Common myeloid progenitor, CD34-positive (primary cell): Measurements from ENCODE around the gene FCHO2.

Experiments used
- CTCF ChIA-PET: fragments of 350-600 bp; sonication (Branson Sonifier 250); formaldehyde crosslinking; loops from one replicate; lab custom pipeline; 2021; ENCODE audit warnings: antibody characterized with exemption; lab: Charles Lee
- POLR2A ChIA-PET: fragments of 350-600 bp; sonication (Branson Sonifier 250); formaldehyde crosslinking; loops from one replicate; lab custom pipeline; 2021; ENCODE audit warnings: antibody characterized with exemption; lab: Charles Lee
- DNase-seq, 3 donors: peaks; one replicate each; pipeline versions ENCODE4 v3.0.0 to v3.0.0-alpha.2; 2013
- H3K27ac ChIP-seq, 2 experiments: 1 replicate in 1 of 2; 2 replicates in 1 of 2; pipeline ENCODE4 v1.7.0; 2013; ENCODE audit warnings: inconsistent platforms in 2 of 2, low read length in 2 of 2, mild to moderate bottlenecking in 2 of 2, low read depth in 1 of 2, moderate library complexity in 1 of 2; ENCODE audit not compliant: severe bottlenecking in 2 of 2, insufficient read depth in 1 of 2, poor library complexity in 1 of 2
- H3K27me3 ChIP-seq, 5 experiments: replicated peaks in 2 of 5; 1 replicate in 3 of 5; 2 replicates in 2 of 5; pipeline versions ENCODE4 v1.6.1 to v1.7.0; 2013; ENCODE audit warnings: low read length in 4 of 5, mild to moderate bottlenecking in 2 of 5, moderate library complexity in 2 of 5, inconsistent platforms in 1 of 5; ENCODE audit not compliant: insufficient read depth in 5 of 5, control insufficient read depth in 4 of 5
- H3K36me3 ChIP-seq, 4 experiments: 1 replicate in 2 of 4; 2 replicates in 2 of 4; pipeline versions ENCODE4 v1.6.1 to v1.7.0; 2013; ENCODE audit warnings: low read length in 3 of 4, control low read depth in 1 of 4, mild to moderate bottlenecking in 1 of 4; ENCODE audit not compliant: control insufficient read depth in 4 of 4, insufficient read depth in 4 of 4
- H3K4me1 ChIP-seq, 4 experiments: 1 replicate in 3 of 4; 2 replicates in 1 of 4; pipeline versions ENCODE4 v1.6.1 to v1.7.1; 2013; ENCODE audit warnings: low read length in 3 of 4, mild to moderate bottlenecking in 3 of 4, control low read depth in 1 of 4, inconsistent platforms in 1 of 4, moderate library complexity in 1 of 4; ENCODE audit not compliant: control insufficient read depth in 4 of 4, insufficient read depth in 4 of 4; ENCODE audit errors: control extremely low read depth in 1 of 4
- H3K4me3 ChIP-seq, 7 experiments: 1 replicate in 4 of 7; 2 replicates in 3 of 7; pipeline versions ENCODE4 v1.5.1 to v1.7.0; 2013; ENCODE audit warnings: mild to moderate bottlenecking in 7 of 7, low read length in 6 of 7, moderate library complexity in 6 of 7, inconsistent platforms in 2 of 7, low read depth in 2 of 7, control low read depth in 1 of 7; ENCODE audit not compliant: insufficient read depth in 4 of 7, control insufficient read depth in 1 of 7; ENCODE audit errors: extremely low read depth in 1 of 7
- H3K9me3 ChIP-seq, 5 experiments: 1 replicate in 4 of 5; 2 replicates in 1 of 5; pipeline versions ENCODE4 v1.6.1 to v1.7.1; 2013; ENCODE audit warnings: low read length in 4 of 5, mild to moderate bottlenecking in 2 of 5, inconsistent platforms in 1 of 5, low read depth in 1 of 5, moderate library complexity in 1 of 5; ENCODE audit not compliant: control insufficient read depth in 4 of 5, insufficient read depth in 2 of 5; ENCODE audit errors: control extremely low read depth in 1 of 5
- WGBS: methylation state at CpG from one replicate; pipeline ENCODE4 v1.1.5; 2013; ENCODE audit not compliant: insufficient coverage; 5-methylcytosine and 5-hydroxymethylcytosine counted together

FCHO2 gene

DNA sequence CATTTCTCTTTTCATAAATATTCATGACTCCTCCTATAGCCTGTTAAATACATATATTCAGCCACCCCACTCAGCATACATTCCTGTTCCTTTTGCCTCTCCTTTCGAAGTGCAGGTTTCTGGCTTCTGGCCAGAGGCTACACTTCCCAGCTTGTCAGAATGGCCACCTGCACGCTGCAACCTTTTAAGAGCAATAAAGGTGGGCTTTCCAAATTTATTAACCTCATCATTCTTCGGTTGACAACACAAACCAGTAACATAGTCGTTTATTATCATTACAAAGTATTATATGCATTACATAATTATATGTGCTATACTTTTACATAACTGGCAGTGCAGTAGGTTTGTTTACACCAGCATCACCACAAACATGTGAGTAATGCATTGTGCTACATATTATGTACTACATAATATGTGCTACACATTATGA is 148.0 kb downstream of the FCHO2 start:
- Histone ChIP-seq H3K9me3 (peaks cover 0 to 9% (median 0%) of the 10 kb centered on the region in 5 experiments), H3K36me3 (no peaks in the 10 kb centered on the region), H3K27ac (no peak overlapping the region), H3K27me3 (peaks cover 0 to 3% (median 0%) of the 10 kb centered on the region in 5 experiments), H3K4me3 (no peak overlapping the region), H3K4me1 (no peaks in the 10 kb centered on the region)
- no peak for DNase-seq
- ChIA-PET POLR2A (no interaction called here), CTCF (interaction anchor here (0.7 kb wide), 1 partner anchor 10 kb away, joined by 4 read pairs; no protein-coding TSS in a partner anchor)
- WGBS, result 92% methylated on average over 1 of the region's 4 CpGs

DNA sequence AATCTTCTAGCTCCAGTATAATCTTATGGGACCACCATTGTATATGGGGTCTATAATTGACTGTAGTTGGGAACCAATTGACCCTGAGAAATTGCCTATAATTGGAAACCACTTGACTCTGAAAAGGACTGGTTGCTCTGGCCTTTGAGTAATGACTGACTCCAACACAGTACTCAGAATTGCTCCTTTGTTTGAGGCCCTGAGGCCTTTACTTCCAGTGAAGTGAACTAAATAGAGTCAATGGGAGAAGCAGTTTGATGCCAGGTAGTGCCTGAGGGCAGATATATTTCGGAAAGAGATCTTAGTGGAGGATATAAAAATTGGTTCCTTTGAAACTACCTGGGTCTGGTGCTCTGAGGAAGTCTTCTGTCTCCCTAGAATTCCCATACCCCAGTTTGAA is 148.5 kb downstream of the FCHO2 start:
- 83% methylated on average over 1 of the region's 1 CpG for WGBS
- H3K36me3 ChIP-seq, result no peaks in the 10 kb centered on the region
- H3K27me3 ChIP-seq, result peaks cover 0 to 3% (median 0%) of the 10 kb centered on the region in 5 experiments
- H3K9me3 ChIP-seq, result peaks cover 0 to 11% (median 0%) of the 10 kb centered on the region in 5 experiments
- H3K4me1 ChIP-seq, result no peaks in the 10 kb centered on the region
- no peak overlapping the region for H3K4me3 ChIP-seq
- ChIA-PET POLR2A (no interaction called here), CTCF (interaction anchor here (0.7 kb wide), 1 partner anchor 10 kb away, joined by 4 read pairs; no protein-coding TSS in a partner anchor)
- DNase-seq, result no peak
- no peak overlapping the region for H3K27ac ChIP-seq

DNA sequence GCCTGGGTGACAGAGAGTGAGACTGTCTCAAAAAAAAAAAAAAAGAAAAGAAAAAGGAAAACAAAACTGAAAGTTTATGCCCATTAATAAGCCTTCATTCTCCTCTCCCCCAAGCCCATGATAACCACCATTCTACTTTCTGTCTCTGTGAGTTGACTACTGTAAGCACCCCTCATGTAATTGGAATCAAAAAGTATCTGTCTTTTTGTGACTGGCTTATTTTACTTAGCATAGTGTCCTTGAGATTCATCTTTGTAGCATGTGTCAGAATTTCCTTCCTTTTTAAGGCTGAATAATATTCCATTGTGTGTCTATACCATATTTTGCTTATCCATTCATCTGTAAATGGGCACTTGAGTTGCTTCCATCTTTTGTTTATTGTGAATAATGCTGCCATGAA is 150.5 kb downstream of the FCHO2 start:
- H3K27ac ChIP-seq, result no peak overlapping the region
- no peaks in the 10 kb centered on the region for H3K36me3 ChIP-seq
- H3K4me3 ChIP-seq, result no peak overlapping the region
- CTCF ChIA-PET, result interaction anchor here (0.8 kb wide), 1 partner anchor 8 kb away, joined by 4 read pairs; no protein-coding TSS in a partner anchor
- H3K4me1 ChIP-seq, result no peaks in the 10 kb centered on the region
- H3K27me3 ChIP-seq, result peaks cover 0 to 6% (median 0%) of the 10 kb centered on the region in 5 experiments
- POLR2A ChIA-PET, result no interaction called here
- H3K9me3 ChIP-seq, result peaks cover 0 to 11% (median 0%) of the 10 kb centered on the region in 5 experiments
- no peak for DNase-seq

DNA sequence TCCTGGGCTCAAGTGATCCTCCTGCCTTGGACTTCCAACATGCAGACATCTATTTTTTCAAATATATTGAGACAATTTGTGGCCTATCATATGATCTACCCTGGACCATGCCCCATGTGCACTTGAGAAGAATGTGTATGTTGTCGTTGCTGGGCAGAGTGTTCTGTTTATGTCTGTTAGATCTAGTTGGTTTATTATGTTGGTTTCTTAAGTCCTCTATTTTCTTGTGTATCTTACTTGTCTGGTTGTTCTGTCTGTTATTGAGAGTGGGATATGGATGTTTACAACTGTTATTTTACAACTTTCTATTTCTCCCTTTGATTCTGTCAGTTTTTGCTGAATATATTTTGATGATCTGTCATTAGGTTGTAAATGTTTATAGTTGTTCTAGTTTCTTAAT is 154.3 kb downstream of the FCHO2 start:
- DNase-seq, result no peak
- Histone ChIP-seq H3K27me3 (peaks cover 2 to 28% (median 15%) of the 10 kb centered on the region in 5 experiments), H3K36me3 (no peaks in the 10 kb centered on the region), H3K4me1 (no peaks in the 10 kb centered on the region), H3K4me3 (no peak overlapping the region), H3K9me3 (peaks cover 0 to 11% (median 0%) of the 10 kb centered on the region in 5 experiments), H3K27ac (no peak overlapping the region)
- ChIA-PET POLR2A (no interaction called here), CTCF (no interaction called here)
- 100% methylated on average over 1 of the region's 1 CpG for WGBS

DNA sequence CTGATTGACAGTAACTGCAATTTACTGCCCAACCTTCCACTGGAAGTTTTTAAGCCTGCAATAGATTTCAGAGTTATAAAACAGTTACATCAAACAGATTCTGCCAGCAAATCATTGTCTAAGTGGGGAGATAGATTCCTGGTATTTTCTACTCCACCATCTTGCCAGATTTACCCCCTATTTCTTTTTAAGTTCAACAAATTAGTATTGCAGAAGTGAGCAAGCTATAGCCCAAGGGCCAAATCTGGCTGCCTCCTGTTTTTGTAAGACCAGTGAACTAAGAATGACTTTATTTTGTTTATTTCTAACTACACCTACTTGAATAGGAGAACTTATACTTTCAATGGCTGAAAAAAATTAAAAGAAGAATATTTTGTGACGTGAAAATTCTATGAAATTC is 155.7 kb downstream of the FCHO2 start:
- peaks cover 0 to 11% (median 0%) of the 10 kb centered on the region in 5 experiments for H3K9me3 ChIP-seq
- WGBS, result no CpG with 5 or more reads among the region's 1 CpG
- POLR2A ChIA-PET, result no interaction called here
- H3K4me1 ChIP-seq, result no peaks in the 10 kb centered on the region
- no peak overlapping the region for H3K27ac ChIP-seq
- no peak overlapping the region for H3K4me3 ChIP-seq
- CTCF ChIA-PET, result no interaction called here
- peaks cover 5 to 40% (median 18%) of the 10 kb centered on the region in 5 experiments for H3K27me3 ChIP-seq
- no peaks in the 10 kb centered on the region for H3K36me3 ChIP-seq
- no peak for DNase-seq

DNA sequence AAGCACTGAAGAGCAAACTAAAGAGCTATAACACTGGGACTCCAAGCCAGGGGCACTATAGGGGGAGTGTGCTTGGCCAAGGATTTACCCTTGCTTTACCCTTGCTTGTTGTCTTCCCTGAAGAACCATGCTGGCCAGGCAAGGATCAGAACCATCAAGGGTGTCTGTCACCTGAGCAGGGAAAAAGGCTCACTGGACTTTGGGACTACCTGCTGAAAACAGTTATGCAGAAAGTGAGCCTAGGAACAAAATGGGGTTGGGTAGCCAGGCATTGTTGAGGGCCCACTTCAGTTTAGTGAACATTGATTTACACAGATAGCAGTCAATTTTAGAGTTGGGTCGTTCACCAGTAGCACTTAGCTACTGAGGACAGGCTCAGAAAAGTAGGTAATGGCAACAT is 156.5 kb downstream of the FCHO2 start:
- DNase-seq, result no peak
- Histone ChIP-seq H3K36me3 (no peaks in the 10 kb centered on the region), H3K4me3 (no peak overlapping the region), H3K27me3 (peaks cover 7 to 49% (median 25%) of the 10 kb centered on the region in 5 experiments), H3K4me1 (no peaks in the 10 kb centered on the region), H3K9me3 (peaks cover 0 to 15% (median 0%) of the 10 kb centered on the region in 5 experiments), H3K27ac (no peak overlapping the region)
- CTCF ChIA-PET, result no interaction called here
- POLR2A ChIA-PET, result no interaction called here
- 86% methylated on average over 1 of the region's 1 CpG for WGBS

DNA sequence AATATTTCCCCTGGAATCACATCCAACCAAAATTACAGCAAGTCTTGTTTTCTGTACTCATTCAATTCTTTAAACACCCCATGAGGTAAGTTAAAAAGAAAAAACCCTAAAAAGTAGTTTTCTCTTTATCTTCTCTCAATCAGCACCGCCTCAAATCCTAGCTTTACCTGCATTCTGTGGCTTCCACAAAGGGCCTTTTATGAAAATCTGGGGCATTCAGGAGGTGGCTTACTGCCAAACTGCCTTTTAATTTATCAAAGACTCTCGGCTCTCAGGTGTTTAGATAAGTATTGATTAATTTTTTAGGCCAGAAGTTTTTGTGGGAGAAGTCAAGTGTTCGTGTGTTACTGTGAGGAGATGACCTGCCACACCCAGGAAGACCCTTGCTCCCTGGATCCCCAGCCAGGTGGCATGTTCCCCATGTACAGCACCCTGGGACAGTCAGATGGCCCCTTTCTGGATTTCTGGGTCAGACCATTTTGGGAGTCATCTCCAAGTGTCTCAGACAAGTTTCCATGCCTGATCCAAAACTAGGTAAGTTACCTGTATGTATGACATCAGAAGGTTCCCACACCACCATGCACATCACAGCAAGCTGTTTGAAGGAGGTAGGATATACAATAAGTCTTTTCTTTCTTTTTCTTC is 158.3 kb downstream of the FCHO2 start:
- Histone ChIP-seq H3K9me3 (peaks cover 0 to 8% (median 0%) of the 10 kb centered on the region in 5 experiments), H3K27ac (no peak overlapping the region), H3K36me3 (no peaks in the 10 kb centered on the region), H3K4me3 (no peak overlapping the region), H3K4me1 (no peaks in the 10 kb centered on the region), H3K27me3 (peaks cover 7 to 67% (median 37%) of the 10 kb centered on the region in 5 experiments)
- CTCF ChIA-PET, result interaction anchor here (1.1 to 1.5 kb wide), 2 partner anchors 10 to 18 kb away, joined by 4 read pairs; no protein-coding TSS in a partner anchor
- WGBS, result 93% methylated on average over 3 of the region's 3 CpGs
- no peak for DNase-seq
- POLR2A ChIA-PET, result no interaction called here
